DOHH2 (cell line): ENCODE data around the gene MSRB3.

ENCODE experiments used
- CTCF ChIP-seq: fragments of 200-600 bp; sonication (generic); IDR thresholded peaks from one replicate; pipeline ENCODE4 v1.5.1; 2014; ENCODE audit warnings: antibody characterized with exemption, mild to moderate bottlenecking, low read depth, low read length; ENCODE audit not compliant: poor library complexity, severe bottlenecking
- EZH2phosphoT487 ChIP-seq: fragments of 200-600 bp; sonication (generic); IDR thresholded peaks from 2 replicates; pipeline ENCODE4 v1.6.1; 2017; ENCODE audit warnings: borderline replicate concordance, mild to moderate bottlenecking, antibody characterized with exemption, low read length, moderate library complexity, mixed read lengths

GRCh38 chr12:65280306-65280705 lies 1.8 kb downstream of the MSRB3 start:
- no peak for TF ChIP-seq CTCF
- no peak for TF ChIP-seq EZH2phosphoT487
